ENCODE data around the gene ESR1.

ESR1 gene

DNA sequence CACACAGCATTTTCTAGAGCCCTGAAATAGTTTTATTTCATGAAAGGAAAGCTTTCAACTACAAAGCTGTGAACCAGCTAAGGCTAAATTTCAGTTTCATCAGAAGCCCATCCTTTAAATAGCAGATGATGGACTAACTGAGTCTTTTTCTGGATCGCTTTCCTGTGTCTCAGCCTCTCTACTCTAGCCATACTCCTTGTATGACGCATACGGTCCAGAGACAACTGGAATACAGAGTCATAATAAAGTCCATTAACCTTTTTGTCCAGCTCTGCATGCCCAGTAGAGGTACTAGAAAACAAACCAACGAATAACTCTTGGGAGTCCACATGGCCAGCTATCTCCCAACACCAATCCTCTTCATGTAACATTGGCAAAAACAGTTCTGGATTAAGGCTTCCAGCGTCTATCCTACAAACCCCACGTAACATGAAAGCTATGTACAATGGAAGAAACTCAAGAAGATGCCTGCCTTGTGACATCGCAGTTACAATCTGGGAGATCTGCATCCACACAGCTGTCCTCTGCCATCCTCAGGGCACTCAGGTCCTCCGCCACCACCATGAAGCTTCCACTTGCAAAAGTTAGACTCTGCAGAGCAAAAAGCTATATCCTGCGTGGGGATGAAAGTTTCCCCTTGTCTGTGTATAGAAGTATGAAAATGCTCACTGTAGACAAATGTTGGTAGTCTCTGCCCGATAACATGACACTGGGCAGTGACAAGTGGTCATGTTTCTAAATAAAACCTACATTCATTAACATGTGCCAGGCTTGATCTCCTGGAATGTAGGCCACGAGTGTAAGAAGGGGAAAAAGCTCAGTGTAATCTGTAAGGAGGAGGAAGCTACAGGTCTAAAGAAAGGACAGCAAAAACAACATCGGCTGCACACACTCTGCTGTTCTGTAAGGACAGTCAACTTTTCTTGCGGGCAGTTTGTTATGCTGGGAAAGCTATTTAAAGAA, 360.4 kb downstream of the ESR1 start:
- in situ Hi-C loops (cut with MboI; ENCODE audit: low sequenced_read_pairs): no loop called here

DNA sequence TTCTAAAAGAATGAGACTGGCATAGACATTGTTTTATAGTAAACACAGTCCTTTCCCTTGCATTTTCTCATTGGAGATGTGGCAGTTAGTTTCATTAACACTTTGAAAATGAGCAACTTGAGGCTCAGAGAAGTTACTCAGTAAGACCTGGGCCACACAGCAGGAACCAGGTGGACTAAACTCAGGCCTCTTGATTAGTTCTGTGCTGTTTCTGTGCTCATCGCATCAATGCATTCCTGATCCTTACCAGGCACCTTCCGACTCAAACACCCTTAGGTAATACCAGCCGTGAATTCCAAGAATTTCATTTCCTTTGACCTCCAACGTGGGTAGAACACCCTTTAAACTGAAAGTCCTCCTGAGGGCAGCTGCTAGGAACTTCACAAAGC, 362.8 kb downstream of the ESR1 start:
- in situ Hi-C loops (cut with MboI; ENCODE audit: low sequenced_read_pairs): no loop called here

DNA sequence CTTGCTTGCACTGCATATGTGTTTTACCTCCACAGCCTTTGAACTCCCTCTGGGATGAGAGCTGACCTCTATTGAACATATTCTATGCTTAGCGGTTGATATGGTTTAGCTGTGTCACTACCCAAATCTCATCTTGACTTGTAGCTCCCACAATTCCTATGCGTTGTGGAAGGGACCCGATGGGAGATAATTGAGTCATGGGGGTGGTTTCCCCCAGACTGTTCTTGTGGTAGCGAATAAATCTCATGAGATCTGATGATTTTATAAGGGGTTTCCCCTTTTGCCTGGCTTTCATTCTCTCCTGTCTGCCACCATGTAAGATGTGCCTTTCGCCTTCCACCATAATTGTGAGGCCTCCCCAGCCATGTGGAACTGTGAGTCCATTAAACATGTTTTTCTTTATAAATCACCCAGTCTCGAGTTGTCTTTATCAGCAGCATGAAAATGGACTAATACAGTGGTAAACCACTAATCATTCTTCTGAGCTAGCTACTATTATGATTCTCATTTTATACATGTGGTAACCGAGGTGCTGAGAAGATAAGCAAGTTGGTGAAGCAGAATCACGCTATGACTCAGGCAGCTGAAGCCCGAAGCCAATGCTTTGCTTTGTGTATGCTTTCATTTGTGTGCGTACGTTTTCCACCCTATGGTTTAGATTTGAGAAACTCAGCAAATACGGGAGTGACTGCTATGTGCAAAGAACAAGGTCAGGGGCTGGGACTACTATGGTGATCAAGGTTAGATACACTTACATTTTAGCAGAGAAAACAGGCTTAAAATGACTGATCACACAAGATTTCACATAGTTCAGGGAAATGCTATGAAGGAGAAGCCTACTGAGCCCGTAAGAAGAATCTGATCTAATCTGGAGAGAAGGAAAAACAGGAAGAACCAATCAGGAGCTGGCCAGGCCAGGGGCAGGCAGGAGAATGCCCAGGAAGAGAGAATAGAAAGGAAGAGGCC, 363.5 kb downstream of the ESR1 start:
- in situ Hi-C loops (cut with MboI; ENCODE audit: low sequenced_read_pairs): no loop called here

DNA sequence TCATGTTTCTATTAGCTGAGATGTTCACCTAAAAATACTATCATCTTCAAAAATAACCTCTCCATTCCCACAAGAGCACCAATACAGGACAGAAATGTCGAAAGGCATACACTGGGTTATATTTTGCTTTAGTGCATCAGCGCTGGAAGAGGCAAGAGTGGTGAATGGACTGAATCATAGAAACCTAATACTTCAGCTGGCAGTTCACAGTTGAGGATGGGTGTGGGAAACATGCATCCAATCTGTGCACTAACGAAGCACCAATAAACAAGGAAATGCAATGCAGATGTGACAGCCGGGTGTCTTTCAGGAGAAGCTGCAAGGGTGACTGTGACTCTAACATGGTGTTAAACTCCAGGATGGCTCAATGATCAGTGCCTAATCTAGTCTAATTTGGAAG, 365.8 kb downstream of the ESR1 start:
- in situ Hi-C loops (cut with MboI; ENCODE audit: low sequenced_read_pairs): no loop called here

DNA sequence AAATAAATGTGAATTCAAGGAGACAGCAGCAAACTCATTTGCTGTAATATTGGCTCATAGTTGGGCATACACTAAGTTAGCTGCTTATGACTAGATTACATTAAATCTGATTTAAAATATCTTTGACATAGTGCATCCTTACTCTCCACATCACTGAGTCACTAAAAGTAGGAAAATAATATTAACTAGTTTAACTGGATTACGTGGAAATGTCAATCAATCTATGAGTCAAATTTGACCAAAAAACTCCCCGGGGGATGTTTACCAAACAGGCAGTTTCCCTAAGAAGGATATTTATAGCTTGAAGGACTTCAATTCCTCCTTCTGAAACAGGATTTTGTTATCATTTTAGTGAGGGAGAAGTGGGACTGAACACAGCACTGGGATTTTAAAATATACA, 366.5 kb downstream of the ESR1 start:
- in situ Hi-C loops (cut with MboI; ENCODE audit: low sequenced_read_pairs): no loop called here

DNA sequence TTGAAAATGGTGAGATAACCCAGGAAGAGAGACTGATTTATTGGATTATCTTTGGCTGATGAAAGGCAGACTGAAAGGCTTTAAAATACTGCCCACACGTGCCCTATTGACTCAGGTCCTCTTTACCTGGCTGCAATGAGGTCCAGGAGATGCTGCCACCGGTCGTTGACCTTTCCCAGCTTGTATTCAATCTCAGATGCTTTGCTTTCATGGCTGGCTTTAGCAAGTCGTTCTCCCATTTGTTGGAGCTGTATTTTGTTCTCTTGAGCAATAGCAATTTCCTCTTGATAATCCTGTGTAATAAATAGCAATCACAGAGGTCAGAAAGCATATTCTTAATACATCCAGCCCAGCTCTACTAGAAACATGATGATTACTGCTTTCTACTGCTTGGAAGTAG, 368.8 kb downstream of the ESR1 start:
- in situ Hi-C loops (cut with MboI; ENCODE audit: low sequenced_read_pairs): no loop called here
